Measurements from ENCODE around the gene FAM20C.
"Not testable (repeated sequence)": the region's sequence is repeated elsewhere in the genome, so short reads cannot be mapped to it uniquely, and the experiment has no call there.

The FAM20C gene

GRCh38 chr7:261341-262250 is 69.2 kb downstream of the FAM20C start:
- no peak for DNase-seq
- in situ Hi-C loops (cut with MboI; ENCODE audit: low pct_unique_long_range_greater_than_20kb, low sequenced_read_pairs), result no loop called here

- in situ Hi-C loops (cut with MboI; ENCODE audit: low pct_unique_long_range_greater_than_20kb, low sequenced_read_pairs), result no loop called here
Measured at GRCh38 chr7:262251-262572, 69.8 kb downstream of the FAM20C start.

GRCh38 chr7:262631-263311 is 70.4 kb downstream of the FAM20C start:
- in situ Hi-C loops (cut with MboI; ENCODE audit: low pct_unique_long_range_greater_than_20kb, low sequenced_read_pairs); DNase-seq: not testable (repeated sequence)

More at GRCh38 chr7:262251-262572, 69.8 kb downstream of the FAM20C start:
- no peak for DNase-seq

GRCh38 chr7:263483-264351 is 71.3 kb downstream of the FAM20C start:
- peak; percentile 51 for DNase-seq
- in situ Hi-C loops (cut with MboI; ENCODE audit: low pct_unique_long_range_greater_than_20kb, low sequenced_read_pairs), result not testable (repeated sequence)

GRCh38 chr7:264541-265191 is 72.3 kb downstream of the FAM20C start:
- DNase-seq, result no peak
- in situ Hi-C loops (cut with MboI; ENCODE audit: low pct_unique_long_range_greater_than_20kb, low sequenced_read_pairs), result no loop called here

- in situ Hi-C loops (cut with MboI; ENCODE audit: low pct_unique_long_range_greater_than_20kb, low sequenced_read_pairs), result no loop called here
- DNase-seq, result no peak
Measured at GRCh38 chr7:265192-265997, 73.0 kb downstream of the FAM20C start.

- in situ Hi-C loops (cut with MboI; ENCODE audit: low pct_unique_long_range_greater_than_20kb, low sequenced_read_pairs), result no loop called here
- DNase-seq, result no peak
Measured at GRCh38 chr7:265998-266850, 73.9 kb downstream of the FAM20C start.

- in situ Hi-C loops (cut with MboI; ENCODE audit: low pct_unique_long_range_greater_than_20kb, low sequenced_read_pairs), result no loop called here
- no peak for DNase-seq
Measured at GRCh38 chr7:266851-267840, 74.8 kb downstream of the FAM20C start.

GRCh38 chr7:268991-269390 is 76.6 kb downstream of the FAM20C start:
- in situ Hi-C loops (cut with MboI; ENCODE audit: low pct_unique_long_range_greater_than_20kb, low sequenced_read_pairs), result no loop called here
- no peak for DNase-seq

GRCh38 chr7:269721-270120 is 77.3 kb downstream of the FAM20C start:
- no peak for DNase-seq
- in situ Hi-C loops (cut with MboI; ENCODE audit: low pct_unique_long_range_greater_than_20kb, low sequenced_read_pairs), result no loop called here

- DNase-seq, result no peak
- in situ Hi-C loops (cut with MboI; ENCODE audit: low pct_unique_long_range_greater_than_20kb, low sequenced_read_pairs), result no loop called here
Measured at GRCh38 chr7:270351-270983, 78.1 kb downstream of the FAM20C start.

- DNase-seq, result no peak
- in situ Hi-C loops (cut with MboI; ENCODE audit: low pct_unique_long_range_greater_than_20kb, low sequenced_read_pairs), result no loop called here
Measured at GRCh38 chr7:271266-272107, 79.1 kb downstream of the FAM20C start.

- no peak for DNase-seq
- in situ Hi-C loops (cut with MboI; ENCODE audit: low pct_unique_long_range_greater_than_20kb, low sequenced_read_pairs), result no loop called here
Measured at GRCh38 chr7:272108-272615, 79.8 kb downstream of the FAM20C start.

- in situ Hi-C loops (cut with MboI; ENCODE audit: low pct_unique_long_range_greater_than_20kb, low sequenced_read_pairs), result no loop called here
- DNase-seq, result no peak
Measured at GRCh38 chr7:272631-273030, 80.3 kb downstream of the FAM20C start.

- in situ Hi-C loops (cut with MboI; ENCODE audit: low pct_unique_long_range_greater_than_20kb, low sequenced_read_pairs), result no loop called here
- no peak for DNase-seq
Measured at GRCh38 chr7:273327-273726, 81.0 kb downstream of the FAM20C start.
